Keratinocyte (primary cell): ENCODE data around the gene ANKHD1. TPM values are rescaled to one million over a fixed set of nuclear protein-coding genes. Genes with fewer than 3 reads are reported as not detected.

Source experiments
- DNase-seq: peaks from one replicate; pipeline ENCODE4 v3.0.0-alpha.2; 2011; ENCODE audit warnings: low read depth, missing footprints, low spot score
- FAIRE-seq: peaks from 2 replicates; lab custom pipeline; 2011; peaks lifted over from hg19 to GRCh38; lab: Jason Lieb, UNC
- H2AFZ ChIP-seq: 2 replicates; pipeline ENCODE4 v1.6.0; 2012; ENCODE audit warnings: low read length, control low read depth, inconsistent platforms; ENCODE audit not compliant: control insufficient read depth
- H3K27ac ChIP-seq: 2 replicates; pipeline ENCODE4 v1.5.1; 2011; ENCODE audit warnings: low read length; ENCODE audit not compliant: control insufficient read depth, insufficient read depth
- H3K27me3 ChIP-seq: 3 replicates; pipeline ENCODE4 v1.6.0; 2011; ENCODE audit warnings: low read length; ENCODE audit not compliant: control insufficient read depth, insufficient read depth; ENCODE audit errors: extremely low read depth
- H3K36me3 ChIP-seq, 2 experiments: 2 replicates in 1 of 2; 3 replicates in 1 of 2; pipeline ENCODE4 v1.5.1; 2011; ENCODE audit warnings: low read length in 2 of 2, mild to moderate bottlenecking in 1 of 2; ENCODE audit not compliant: control insufficient read depth in 2 of 2, insufficient read depth in 2 of 2; ENCODE audit errors: extremely low read depth in 1 of 2
- H3K4me1 ChIP-seq: 3 replicates; pipeline ENCODE4 v1.5.1; 2011; ENCODE audit warnings: low read length; ENCODE audit not compliant: control insufficient read depth, insufficient read depth; ENCODE audit errors: extremely low read depth
- H3K4me2 ChIP-seq: 3 replicates; pipeline ENCODE4 v1.6.0; 2011; ENCODE audit warnings: low read depth, low read length; ENCODE audit not compliant: control insufficient read depth, insufficient read depth; ENCODE audit errors: extremely low read depth
- H3K4me3 ChIP-seq, 3 experiments: fragments of 200-600 bp in 1 of 3; sonication (generic) in 1 of 3; 2 replicates in 2 of 3; 3 replicates in 1 of 3; pipeline ENCODE4 v1.5.1; 2011 to 2016; ENCODE audit warnings: low read length in 3 of 3, mild to moderate bottlenecking in 3 of 3, control low read depth in 2 of 3, inconsistent platforms in 1 of 3, low read depth in 1 of 3, mixed read lengths in 1 of 3, mixed run types in 1 of 3, moderate library complexity in 1 of 3; ENCODE audit not compliant: control insufficient read depth in 2 of 3, insufficient read depth in 2 of 3; ENCODE audit errors: extremely low read depth in 1 of 3
- H3K79me2 ChIP-seq: 2 replicates; pipeline ENCODE4 v1.6.0; 2012; ENCODE audit warnings: low read length; ENCODE audit not compliant: control insufficient read depth, insufficient read depth
- H3K9ac ChIP-seq: 3 replicates; pipeline ENCODE4 v1.6.0; 2011; ENCODE audit warnings: low read length; ENCODE audit not compliant: control insufficient read depth, insufficient read depth; ENCODE audit errors: extremely low read depth
- H3K9me1 ChIP-seq: 3 replicates; pipeline ENCODE4 v1.6.0; 2011; ENCODE audit warnings: low read length; ENCODE audit not compliant: control insufficient read depth, insufficient read depth; ENCODE audit errors: extremely low read depth
- H3K9me3 ChIP-seq: 2 replicates; pipeline ENCODE4 v1.5.1; 2012; ENCODE audit warnings: low read depth, low read length; ENCODE audit not compliant: control insufficient read depth
- H4K20me1 ChIP-seq: 3 replicates; pipeline ENCODE4 v1.6.0; 2011; ENCODE audit warnings: low read length; ENCODE audit not compliant: control insufficient read depth, insufficient read depth; ENCODE audit errors: extremely low read depth
- CTCF ChIP-seq, 3 experiments: IDR thresholded peaks in 1 of 3; conservative IDR thresholded peaks in 1 of 3; optimal IDR thresholded peaks in 1 of 3; 2 replicates in 2 of 3; 3 replicates in 1 of 3; pipeline versions ENCODE3 to v1.5.1; 2011; ENCODE audit warnings: low read length in 3 of 3, mild to moderate bottlenecking in 3 of 3, moderate library complexity in 2 of 3, control low read depth in 1 of 3, inconsistent platforms in 1 of 3; ENCODE audit not compliant: insufficient read depth in 2 of 3; ENCODE audit errors: extremely low read depth in 1 of 3
- dilution Hi-C: fragments of 300-500 bp; cut with MboI; formaldehyde crosslinking; loops from one replicate; pipeline ENCODE4 v1.7.0; 2020; ENCODE audit warnings: low sequenced_read_pairs; ENCODE audit not compliant: extremely low pct_ligation_motif_present
- polyA plus RNA-seq, 5 experiments: library from polyadenylated mRNA; depleted of rRNA in 3 of 5; stranded (reverse) in 3 of 5; stranded (forward) in 1 of 5; unstranded in 1 of 5; fragments of >200 nt; gene quantifications; 1 replicate in 1 of 5; 2 replicates in 3 of 5; 3 replicates in 1 of 5; pipeline versions ENCODE4 v1.2.1 to v1.2.3, GENCODE V29; 2011 to 2012; ENCODE audit warnings: missing spikeins in 2 of 5, low read depth in 1 of 5, low replicate concordance in 1 of 5
- small RNA-seq, 3 experiments: library from RNA; depleted of rRNA; stranded (forward); fragments of <200 nt; gene quantifications; one replicate each; pipeline ENCODE3, GENCODE V24; 2012; ENCODE audit warnings: low read depth in 3 of 3, low replicate concordance in 1 of 3; ENCODE audit not compliant: insufficient read length in 3 of 3

The ANKHD1 gene
- polyA plus RNA-seq, 1 donor (not counting 4 experiments of a cell fraction or from before 2014, with no cell fraction given): 65.9 TPM

- no peak overlapping the region for H2AFZ ChIP-seq
- H3K4me2 ChIP-seq: no peak overlapping the region
- no peaks in the 10 kb centered on the region for H3K36me3 ChIP-seq
- no peaks in the 10 kb centered on the region for H3K9me3 ChIP-seq
- no peak overlapping the region for H3K9ac ChIP-seq
- peaks cover 21% of the 10 kb centered on the region for H3K4me1 ChIP-seq
- no peaks in the 10 kb centered on the region for H4K20me1 ChIP-seq
- dilution Hi-C loops: no loop called here
- no peaks in the 10 kb centered on the region for H3K79me2 ChIP-seq
- no peaks in the 10 kb centered on the region for H3K9me1 ChIP-seq
- no peaks in the 10 kb centered on the region for H3K27me3 ChIP-seq
- DNase-seq (no peak), FAIRE-seq (peak; percentile 39)
- no peak for TF ChIP-seq CTCF (optimal IDR thresholded peaks at IDR 0.05 in 1 of 3, IDR thresholded peaks at IDR 0.05 in 1 of 3, conservative IDR thresholded peaks at IDR 0.05 in 1 of 3; ENCODE audit: extremely low read depth in 1 of 3, insufficient read depth in 2 of 3, low read length in 3 of 3)
- no peak overlapping the region for H3K27ac ChIP-seq
- H3K4me3 ChIP-seq: no peak overlapping the region
These were observed 186.9 kb downstream of the ANKHD1 start for GRCh38 chr5:140588311-140589070.

Small RNA genes within 50 kb of the gene (small RNA-seq; reads per million reads assigned to genes)
- gene RF00279 (0 reads per million in 3 experiments), gene RF00443 (0 reads per million in 3 experiments), gene RNU4-14P (0 reads per million in 3 experiments)

Other genes with a start within 250 kb of the ANKHD1 start
- 34.3 to 65.6 TPM (median 35.6 TPM) in 3 replicates for gene CYSTM1, start 226.6 kb upstream of the ANKHD1 start, polyA plus RNA-seq
- 77.2 to 101 TPM (median 79.0 TPM) in 3 replicates for gene PFDN1, start 98.7 kb upstream of the ANKHD1 start, polyA plus RNA-seq
- 29.0 to 53.1 TPM (median 34.2 TPM) in 3 replicates for gene HBEGF, start 55.2 kb upstream of the ANKHD1 start, polyA plus RNA-seq
- gene SLC4A9, start 41.6 kb upstream of the ANKHD1 start, polyA plus RNA-seq: 0.04 to 0.14 TPM (median 0.07 TPM) in 3 replicates
- gene EIF4EBP3, start 145.8 kb downstream of the ANKHD1 start, polyA plus RNA-seq: 4.9 to 7.7 TPM (median 5.2 TPM) in 3 replicates
- gene SRA1, start 155.6 kb downstream of the ANKHD1 start, polyA plus RNA-seq: 19.3 to 48.3 TPM (median 32.4 TPM) in 3 replicates
- gene APBB3, start 162.8 kb downstream of the ANKHD1 start, polyA plus RNA-seq: 6.7 to 12.4 TPM (median 7.1 TPM) in 3 replicates
- 63.1 to 95.7 TPM (median 63.5 TPM) in 3 replicates for gene SLC35A4, start 163.0 kb downstream of the ANKHD1 start, polyA plus RNA-seq
- gene CD14, start 231.3 kb downstream of the ANKHD1 start, polyA plus RNA-seq: 0.06 to 0.19 TPM (median 0.18 TPM) in 3 replicates
- 7.6 to 9.2 TPM (median 7.9 TPM) in 3 replicates for gene TMCO6, start 237.6 kb downstream of the ANKHD1 start, polyA plus RNA-seq
- gene NDUFA2, start 245.8 kb downstream of the ANKHD1 start, polyA plus RNA-seq: 65.6 to 143 TPM (median 101 TPM) in 3 replicates
- gene IK, start 246.0 kb downstream of the ANKHD1 start, polyA plus RNA-seq: 76.4 to 119 TPM (median 118 TPM) in 3 replicates